GM23338 (cell line): Measurements from ENCODE around the gene CNTNAP2. TPM values are rescaled to one million over a fixed set of nuclear protein-coding genes. Genes with fewer than 3 reads are reported as not detected.

Experiments
- ATAC-seq: fragments of 200-7000 bp; cut with Tn5 transposase; 3 replicates; pipeline ENCODE4 v1.9.1; 2020
- DNase-seq: peaks from one replicate; pipeline ENCODE4 v3.0.0-alpha.2; 2015; ENCODE audit warnings: low spot score
- H2AFZ ChIP-seq: fragments of 200-600 bp; sonication (generic); 2 replicates; pipeline ENCODE4 v1.8.0; 2016; ENCODE audit warnings: antibody characterized with exemption, mild to moderate bottlenecking, moderate library complexity
- H3F3A ChIP-seq: fragments of 200-600 bp; sonication (generic); replicated peaks from 2 replicates; pipeline ENCODE4 v1.8.0; 2017; ENCODE audit warnings: antibody characterized with exemption, mixed run types, low read depth
- H3K27ac ChIP-seq: fragments of 200-600 bp; sonication (generic); 2 replicates; pipeline ENCODE4 v1.6.1; 2016; ENCODE audit warnings: low read depth
- H3K27me3 ChIP-seq: fragments of 200-600 bp; sonication (generic); 2 replicates; pipeline ENCODE4 v1.8.0; 2016; ENCODE audit warnings: mild to moderate bottlenecking, mixed run types, moderate library complexity; ENCODE audit not compliant: insufficient read depth
- H3K36me3 ChIP-seq: fragments of 200-600 bp; sonication (generic); 2 replicates; pipeline ENCODE4 v1.8.0; 2016; ENCODE audit warnings: mild to moderate bottlenecking; ENCODE audit not compliant: insufficient read depth
- H3K4me1 ChIP-seq: fragments of 200-600 bp; sonication (generic); 2 replicates; pipeline ENCODE4 v1.8.0; 2016; ENCODE audit warnings: mild to moderate bottlenecking, moderate library complexity; ENCODE audit not compliant: insufficient read depth
- H3K4me2 ChIP-seq: fragments of 200-600 bp; sonication (generic); 2 replicates; pipeline ENCODE4 v1.7.1; 2017; ENCODE audit warnings: mixed run types
- H3K4me3 ChIP-seq: fragments of 200-600 bp; sonication (generic); 2 replicates; pipeline ENCODE4 v1.6.1; 2016; ENCODE audit warnings: mixed run types
- H3K79me2 ChIP-seq: fragments of 200-600 bp; sonication (generic); replicated peaks from 2 replicates; pipeline ENCODE4 v1.8.0; 2017; ENCODE audit warnings: mild to moderate bottlenecking; ENCODE audit not compliant: insufficient read depth
- H3K9me2 ChIP-seq: fragments of 200-600 bp; sonication (generic); 2 replicates; pipeline ENCODE4 v1.8.0; 2017; ENCODE audit not compliant: insufficient read depth
- H4K20me1 ChIP-seq: fragments of 200-600 bp; sonication (generic); replicated peaks from 2 replicates; pipeline ENCODE4 v1.8.0; 2017; ENCODE audit warnings: mild to moderate bottlenecking; ENCODE audit not compliant: insufficient read depth
- H3K27ac Mint-ChIP-seq: 2 replicates; pipeline ENCODE4 v1.8.0; 2020; ENCODE audit warnings: inconsistent platforms, mild to moderate bottlenecking, moderate library complexity, mixed read lengths
- H3K27me3 Mint-ChIP-seq: 3 replicates; pipeline ENCODE4 v1.8.0; 2022; ENCODE audit warnings: low read depth, mild to moderate bottlenecking, moderate library complexity, mixed read lengths, inconsistent platforms; ENCODE audit not compliant: insufficient read depth, poor library complexity
- H3K36me3 Mint-ChIP-seq: 3 replicates; pipeline ENCODE4 v1.8.0; 2021; ENCODE audit warnings: low read depth, mild to moderate bottlenecking, inconsistent platforms, moderate library complexity, mixed read lengths
- H3K4me1 Mint-ChIP-seq: 3 replicates; pipeline ENCODE4 v1.8.0; 2020; ENCODE audit warnings: mild to moderate bottlenecking, inconsistent platforms, mixed read lengths
- H3K4me3 Mint-ChIP-seq: 3 replicates; pipeline ENCODE4 v1.8.0; 2021; ENCODE audit warnings: moderate library complexity, mild to moderate bottlenecking, inconsistent platforms, mixed read lengths
- H3K9me3 Mint-ChIP-seq: 3 replicates; pipeline ENCODE4 v1.8.0; 2020; ENCODE audit warnings: moderate library complexity, mild to moderate bottlenecking, inconsistent platforms, mixed read lengths
- CREB1 ChIP-seq: fragments of 250-450 bp; sonication (Bioruptor Pico); IDR thresholded peaks from 2 replicates; pipeline ENCODE4 v1.5.0; 2020; ENCODE audit warnings: low read depth, mild to moderate bottlenecking, moderate library complexity
- EZH2phosphoT487 ChIP-seq: fragments of 200-600 bp; sonication (generic); IDR thresholded peaks from one replicate; pipeline ENCODE4 v1.8.1; 2018; ENCODE audit warnings: antibody characterized with exemption; ENCODE audit not compliant: unreplicated experiment
- JUNB ChIP-seq: IDR thresholded peaks from one replicate; pipeline ENCODE4 v1.6.1; 2016; ENCODE audit warnings: antibody characterized with exemption; ENCODE audit not compliant: unreplicated experiment
- NANOG ChIP-seq: IDR thresholded peaks from 2 replicates; pipeline ENCODE4 v1.6.1; 2016; ENCODE audit warnings: antibody characterized with exemption, borderline replicate concordance
- POLR2AphosphoS5 ChIP-seq: IDR thresholded peaks from 2 replicates; pipeline ENCODE4 v1.6.1; 2016; ENCODE audit warnings: antibody characterized with exemption, low read depth
- STAT1 ChIP-seq: IDR thresholded peaks from one replicate; pipeline ENCODE4 v1.6.1; 2016; ENCODE audit warnings: antibody characterized with exemption; ENCODE audit not compliant: unreplicated experiment
- ZNF331 ChIP-seq: fragments of 250-450 bp; sonication (Bioruptor Pico); IDR thresholded peaks from 2 replicates; pipeline ENCODE4 v1.5.0; 2020; ENCODE audit warnings: low read depth, mild to moderate bottlenecking, moderate library complexity
- polyA plus RNA-seq: library from polyadenylated mRNA; unstranded; fragments of >200 nt; fragmentation: Nextera tagmentation; extraction: Ambion mirVana; gene quantifications from 2 replicates; pipeline ENCODE4 v1.2.1, GENCODE V29; 2016
- total RNA-seq: library from RNA; depleted of rRNA; stranded (reverse); fragments of >200 nt; shearing (Covaris generic); gene quantifications from 2 replicates; pipeline ENCODE4 v1.2.3, GENCODE V29; 2014
- TF ChIP-seq, protein P1 (sequence below): IDR thresholded peaks from one replicate; pipeline ENCODE4 v1.6.1; 2018; ENCODE audit warnings: antibody characterized with exemption; ENCODE audit not compliant: unreplicated experiment
- TF ChIP-seq, protein P2 (sequence below), 2 experiments: fragments of 200-600 bp in 1 of 2; sonication (generic) in 1 of 2; conservative IDR thresholded peaks; 2 replicates each; pipeline versions ENCODE4 v1.5.1 to v1.6.1; 2016 to 2017; ENCODE audit warnings: antibody characterized with exemption in 2 of 2, low read depth in 2 of 2, mild to moderate bottlenecking in 2 of 2, moderate library complexity in 1 of 2
- TF ChIP-seq, protein P3 (sequence below): fragments of 250-450 bp; sonication (Bioruptor Pico); IDR thresholded peaks from 2 replicates; pipeline ENCODE4 v1.5.0; 2020; ENCODE audit warnings: mild to moderate bottlenecking, moderate library complexity
- TF ChIP-seq, protein P4 (sequence below): IDR thresholded peaks from 2 replicates; pipeline ENCODE4 v1.6.1; 2016; ENCODE audit warnings: antibody characterized with exemption

The CNTNAP2 gene
- total and polyA plus RNA-seq, 2 experiments from 2014 or later, result 38.2 to 61.3 TPM

DNA sequence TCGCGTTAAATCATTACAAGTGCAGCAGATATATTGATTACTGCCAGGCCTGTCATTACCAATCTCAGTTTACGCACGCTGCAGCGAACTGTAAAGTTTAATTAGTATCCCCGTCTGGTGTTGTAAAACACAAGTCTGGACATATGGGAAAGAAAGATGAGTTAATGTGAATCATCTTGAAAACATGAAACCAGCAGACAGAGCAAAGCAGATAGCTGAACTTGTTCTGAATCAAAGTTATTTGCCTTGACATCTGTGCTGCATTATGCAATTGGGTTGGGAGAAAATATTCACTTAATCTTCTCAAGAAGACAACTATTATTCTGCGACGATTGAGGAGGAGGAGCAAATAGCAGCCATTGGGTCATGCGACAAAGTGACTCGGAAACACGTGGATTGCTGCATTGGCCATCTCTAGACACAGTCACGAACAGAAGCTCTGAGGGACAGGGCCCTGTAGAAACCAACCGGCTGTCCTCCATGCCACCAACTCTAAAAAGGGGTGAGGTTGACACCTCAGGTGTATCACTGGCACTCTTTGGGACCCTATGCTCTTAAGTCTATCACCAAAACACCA is 2317.7 kb downstream of the CNTNAP2 start:
- H3K4me3 Mint-ChIP-seq, result no peak overlapping the region
- Histone ChIP-seq H3F3A (no peaks in the 10 kb centered on the region), H3K27ac (no peak overlapping the region), H3K4me2 (no peak overlapping the region), H3K79me2 (no peaks in the 10 kb centered on the region), H2AFZ (peak overlapping the region; percentile 23; the same call in 1 of the 2 replicates), H3K9me2 (no peaks in the 10 kb centered on the region; the same call in 1 of the 2 replicates), H3K27me3 (no peaks in the 10 kb centered on the region), H4K20me1 (no peaks in the 10 kb centered on the region), H3K36me3 (no peaks in the 10 kb centered on the region), H3K4me1 (no peaks in the 10 kb centered on the region), H3K4me3 (no peak overlapping the region)
- no peak for DNase-seq
- peaks cover 4% of the 10 kb centered on the region for H3K27me3 Mint-ChIP-seq
- H3K36me3 Mint-ChIP-seq, result 0 out of 3 replicates have a peak, but pooled peaks cover 3% of the 10 kb centered on the region
- no peak overlapping the region for H3K27ac Mint-ChIP-seq
- peaks cover 6% of the 10 kb centered on the region; the same call in 1 of the 3 replicates for H3K9me3 Mint-ChIP-seq
- no peak for ATAC-seq
- no peaks in the 10 kb centered on the region; the same call in 2 of the 3 replicates for H3K4me1 Mint-ChIP-seq
- TF ChIP-seq, protein P1, sequence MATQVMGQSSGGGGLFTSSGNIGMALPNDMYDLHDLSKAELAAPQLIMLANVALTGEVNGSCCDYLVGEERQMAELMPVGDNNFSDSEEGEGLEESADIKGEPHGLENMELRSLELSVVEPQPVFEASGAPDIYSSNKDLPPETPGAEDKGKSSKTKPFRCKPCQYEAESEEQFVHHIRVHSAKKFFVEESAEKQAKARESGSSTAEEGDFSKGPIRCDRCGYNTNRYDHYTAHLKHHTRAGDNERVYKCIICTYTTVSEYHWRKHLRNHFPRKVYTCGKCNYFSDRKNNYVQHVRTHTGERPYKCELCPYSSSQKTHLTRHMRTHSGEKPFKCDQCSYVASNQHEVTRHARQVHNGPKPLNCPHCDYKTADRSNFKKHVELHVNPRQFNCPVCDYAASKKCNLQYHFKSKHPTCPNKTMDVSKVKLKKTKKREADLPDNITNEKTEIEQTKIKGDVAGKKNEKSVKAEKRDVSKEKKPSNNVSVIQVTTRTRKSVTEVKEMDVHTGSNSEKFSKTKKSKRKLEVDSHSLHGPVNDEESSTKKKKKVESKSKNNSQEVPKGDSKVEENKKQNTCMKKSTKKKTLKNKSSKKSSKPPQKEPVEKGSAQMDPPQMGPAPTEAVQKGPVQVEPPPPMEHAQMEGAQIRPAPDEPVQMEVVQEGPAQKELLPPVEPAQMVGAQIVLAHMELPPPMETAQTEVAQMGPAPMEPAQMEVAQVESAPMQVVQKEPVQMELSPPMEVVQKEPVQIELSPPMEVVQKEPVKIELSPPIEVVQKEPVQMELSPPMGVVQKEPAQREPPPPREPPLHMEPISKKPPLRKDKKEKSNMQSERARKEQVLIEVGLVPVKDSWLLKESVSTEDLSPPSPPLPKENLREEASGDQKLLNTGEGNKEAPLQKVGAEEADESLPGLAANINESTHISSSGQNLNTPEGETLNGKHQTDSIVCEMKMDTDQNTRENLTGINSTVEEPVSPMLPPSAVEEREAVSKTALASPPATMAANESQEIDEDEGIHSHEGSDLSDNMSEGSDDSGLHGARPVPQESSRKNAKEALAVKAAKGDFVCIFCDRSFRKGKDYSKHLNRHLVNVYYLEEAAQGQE, result no peak
- TF ChIP-seq CREB1, result no peak
- TF ChIP-seq, protein P2, sequence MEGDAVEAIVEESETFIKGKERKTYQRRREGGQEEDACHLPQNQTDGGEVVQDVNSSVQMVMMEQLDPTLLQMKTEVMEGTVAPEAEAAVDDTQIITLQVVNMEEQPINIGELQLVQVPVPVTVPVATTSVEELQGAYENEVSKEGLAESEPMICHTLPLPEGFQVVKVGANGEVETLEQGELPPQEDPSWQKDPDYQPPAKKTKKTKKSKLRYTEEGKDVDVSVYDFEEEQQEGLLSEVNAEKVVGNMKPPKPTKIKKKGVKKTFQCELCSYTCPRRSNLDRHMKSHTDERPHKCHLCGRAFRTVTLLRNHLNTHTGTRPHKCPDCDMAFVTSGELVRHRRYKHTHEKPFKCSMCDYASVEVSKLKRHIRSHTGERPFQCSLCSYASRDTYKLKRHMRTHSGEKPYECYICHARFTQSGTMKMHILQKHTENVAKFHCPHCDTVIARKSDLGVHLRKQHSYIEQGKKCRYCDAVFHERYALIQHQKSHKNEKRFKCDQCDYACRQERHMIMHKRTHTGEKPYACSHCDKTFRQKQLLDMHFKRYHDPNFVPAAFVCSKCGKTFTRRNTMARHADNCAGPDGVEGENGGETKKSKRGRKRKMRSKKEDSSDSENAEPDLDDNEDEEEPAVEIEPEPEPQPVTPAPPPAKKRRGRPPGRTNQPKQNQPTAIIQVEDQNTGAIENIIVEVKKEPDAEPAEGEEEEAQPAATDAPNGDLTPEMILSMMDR (conservative IDR thresholded peaks at IDR 0.05; ENCODE audit: low read depth in 2 of 2), result no peak
- no peak for TF ChIP-seq STAT1
- TF ChIP-seq ZNF331 (CRISPR knock-in tag), result no peak
- no peak for TF ChIP-seq EZH2phosphoT487
- TF ChIP-seq JUNB, result no peak
- no peak for TF ChIP-seq POLR2AphosphoS5
- TF ChIP-seq NANOG, result no peak
- TF ChIP-seq, protein P3, sequence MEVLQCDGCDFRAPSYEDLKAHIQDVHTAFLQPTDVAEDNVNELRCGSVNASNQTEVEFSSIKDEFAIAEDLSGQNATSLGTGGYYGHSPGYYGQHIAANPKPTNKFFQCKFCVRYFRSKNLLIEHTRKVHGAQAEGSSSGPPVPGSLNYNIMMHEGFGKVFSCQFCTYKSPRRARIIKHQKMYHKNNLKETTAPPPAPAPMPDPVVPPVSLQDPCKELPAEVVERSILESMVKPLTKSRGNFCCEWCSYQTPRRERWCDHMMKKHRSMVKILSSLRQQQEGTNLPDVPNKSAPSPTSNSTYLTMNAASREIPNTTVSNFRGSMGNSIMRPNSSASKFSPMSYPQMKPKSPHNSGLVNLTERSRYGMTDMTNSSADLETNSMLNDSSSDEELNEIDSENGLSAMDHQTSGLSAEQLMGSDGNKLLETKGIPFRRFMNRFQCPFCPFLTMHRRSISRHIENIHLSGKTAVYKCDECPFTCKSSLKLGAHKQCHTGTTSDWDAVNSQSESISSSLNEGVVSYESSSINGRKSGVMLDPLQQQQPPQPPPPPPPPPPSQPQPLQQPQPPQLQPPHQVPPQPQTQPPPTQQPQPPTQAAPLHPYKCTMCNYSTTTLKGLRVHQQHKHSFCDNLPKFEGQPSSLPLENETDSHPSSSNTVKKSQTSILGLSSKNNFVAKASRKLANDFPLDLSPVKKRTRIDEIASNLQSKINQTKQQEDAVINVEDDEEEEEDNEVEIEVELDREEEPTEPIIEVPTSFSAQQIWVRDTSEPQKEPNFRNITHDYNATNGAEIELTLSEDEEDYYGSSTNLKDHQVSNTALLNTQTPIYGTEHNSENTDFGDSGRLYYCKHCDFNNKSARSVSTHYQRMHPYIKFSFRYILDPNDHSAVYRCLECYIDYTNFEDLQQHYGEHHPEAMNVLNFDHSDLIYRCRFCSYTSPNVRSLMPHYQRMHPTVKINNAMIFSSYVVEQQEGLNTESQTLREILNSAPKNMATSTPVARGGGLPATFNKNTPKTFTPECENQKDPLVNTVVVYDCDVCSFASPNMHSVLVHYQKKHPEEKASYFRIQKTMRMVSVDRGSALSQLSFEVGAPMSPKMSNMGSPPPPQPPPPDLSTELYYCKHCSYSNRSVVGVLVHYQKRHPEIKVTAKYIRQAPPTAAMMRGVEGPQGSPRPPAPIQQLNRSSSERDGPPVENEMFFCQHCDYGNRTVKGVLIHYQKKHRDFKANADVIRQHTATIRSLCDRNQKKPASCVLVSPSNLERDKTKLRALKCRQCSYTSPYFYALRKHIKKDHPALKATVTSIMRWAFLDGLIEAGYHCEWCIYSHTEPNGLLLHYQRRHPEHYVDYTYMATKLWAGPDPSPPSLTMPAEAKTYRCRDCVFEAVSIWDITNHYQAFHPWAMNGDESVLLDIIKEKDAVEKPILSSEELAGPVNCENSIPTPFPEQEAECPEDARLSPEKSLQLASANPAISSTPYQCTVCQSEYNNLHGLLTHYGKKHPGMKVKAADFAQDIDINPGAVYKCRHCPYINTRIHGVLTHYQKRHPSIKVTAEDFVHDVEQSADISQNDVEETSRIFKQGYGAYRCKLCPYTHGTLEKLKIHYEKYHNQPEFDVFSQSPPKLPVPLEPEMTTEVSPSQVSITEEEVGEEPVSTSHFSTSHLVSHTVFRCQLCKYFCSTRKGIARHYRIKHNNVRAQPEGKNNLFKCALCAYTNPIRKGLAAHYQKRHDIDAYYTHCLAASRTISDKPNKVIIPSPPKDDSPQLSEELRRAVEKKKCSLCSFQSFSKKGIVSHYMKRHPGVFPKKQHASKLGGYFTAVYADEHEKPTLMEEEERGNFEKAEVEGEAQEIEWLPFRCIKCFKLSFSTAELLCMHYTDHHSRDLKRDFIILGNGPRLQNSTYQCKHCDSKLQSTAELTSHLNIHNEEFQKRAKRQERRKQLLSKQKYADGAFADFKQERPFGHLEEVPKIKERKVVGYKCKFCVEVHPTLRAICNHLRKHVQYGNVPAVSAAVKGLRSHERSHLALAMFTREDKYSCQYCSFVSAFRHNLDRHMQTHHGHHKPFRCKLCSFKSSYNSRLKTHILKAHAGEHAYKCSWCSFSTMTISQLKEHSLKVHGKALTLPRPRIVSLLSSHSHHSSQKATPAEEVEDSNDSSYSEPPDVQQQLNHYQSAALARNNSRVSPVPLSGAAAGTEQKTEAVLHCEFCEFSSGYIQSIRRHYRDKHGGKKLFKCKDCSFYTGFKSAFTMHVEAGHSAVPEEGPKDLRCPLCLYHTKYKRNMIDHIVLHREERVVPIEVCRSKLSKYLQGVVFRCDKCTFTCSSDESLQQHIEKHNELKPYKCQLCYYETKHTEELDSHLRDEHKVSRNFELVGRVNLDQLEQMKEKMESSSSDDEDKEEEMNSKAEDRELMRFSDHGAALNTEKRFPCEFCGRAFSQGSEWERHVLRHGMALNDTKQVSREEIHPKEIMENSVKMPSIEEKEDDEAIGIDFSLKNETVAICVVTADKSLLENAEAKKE, result no peak
- TF ChIP-seq, protein P4, sequence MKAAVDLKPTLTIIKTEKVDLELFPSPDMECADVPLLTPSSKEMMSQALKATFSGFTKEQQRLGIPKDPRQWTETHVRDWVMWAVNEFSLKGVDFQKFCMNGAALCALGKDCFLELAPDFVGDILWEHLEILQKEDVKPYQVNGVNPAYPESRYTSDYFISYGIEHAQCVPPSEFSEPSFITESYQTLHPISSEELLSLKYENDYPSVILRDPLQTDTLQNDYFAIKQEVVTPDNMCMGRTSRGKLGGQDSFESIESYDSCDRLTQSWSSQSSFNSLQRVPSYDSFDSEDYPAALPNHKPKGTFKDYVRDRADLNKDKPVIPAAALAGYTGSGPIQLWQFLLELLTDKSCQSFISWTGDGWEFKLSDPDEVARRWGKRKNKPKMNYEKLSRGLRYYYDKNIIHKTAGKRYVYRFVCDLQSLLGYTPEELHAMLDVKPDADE, result no peak
